HS-5 (cell line): ENCODE measurements around the gene BLZF1.
A peak's percentile ranks its signal among the peaks of the same experiment; 100 is the strongest.
"Not testable (repeated sequence)": the region's sequence is repeated elsewhere in the genome, so short reads cannot be mapped to it uniquely, and the experiment has no call there.

Experiments used
- DNase-seq: peaks from one replicate; pipeline ENCODE4 v3.0.0-alpha.2; 2012; ENCODE audit warnings: low read depth

BLZF1 gene, protein sequence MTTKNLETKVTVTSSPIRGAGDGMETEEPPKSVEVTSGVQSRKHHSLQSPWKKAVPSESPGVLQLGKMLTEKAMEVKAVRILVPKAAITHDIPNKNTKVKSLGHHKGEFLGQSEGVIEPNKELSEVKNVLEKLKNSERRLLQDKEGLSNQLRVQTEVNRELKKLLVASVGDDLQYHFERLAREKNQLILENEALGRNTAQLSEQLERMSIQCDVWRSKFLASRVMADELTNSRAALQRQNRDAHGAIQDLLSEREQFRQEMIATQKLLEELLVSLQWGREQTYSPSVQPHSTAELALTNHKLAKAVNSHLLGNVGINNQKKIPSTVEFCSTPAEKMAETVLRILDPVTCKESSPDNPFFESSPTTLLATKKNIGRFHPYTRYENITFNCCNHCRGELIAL

DNA sequence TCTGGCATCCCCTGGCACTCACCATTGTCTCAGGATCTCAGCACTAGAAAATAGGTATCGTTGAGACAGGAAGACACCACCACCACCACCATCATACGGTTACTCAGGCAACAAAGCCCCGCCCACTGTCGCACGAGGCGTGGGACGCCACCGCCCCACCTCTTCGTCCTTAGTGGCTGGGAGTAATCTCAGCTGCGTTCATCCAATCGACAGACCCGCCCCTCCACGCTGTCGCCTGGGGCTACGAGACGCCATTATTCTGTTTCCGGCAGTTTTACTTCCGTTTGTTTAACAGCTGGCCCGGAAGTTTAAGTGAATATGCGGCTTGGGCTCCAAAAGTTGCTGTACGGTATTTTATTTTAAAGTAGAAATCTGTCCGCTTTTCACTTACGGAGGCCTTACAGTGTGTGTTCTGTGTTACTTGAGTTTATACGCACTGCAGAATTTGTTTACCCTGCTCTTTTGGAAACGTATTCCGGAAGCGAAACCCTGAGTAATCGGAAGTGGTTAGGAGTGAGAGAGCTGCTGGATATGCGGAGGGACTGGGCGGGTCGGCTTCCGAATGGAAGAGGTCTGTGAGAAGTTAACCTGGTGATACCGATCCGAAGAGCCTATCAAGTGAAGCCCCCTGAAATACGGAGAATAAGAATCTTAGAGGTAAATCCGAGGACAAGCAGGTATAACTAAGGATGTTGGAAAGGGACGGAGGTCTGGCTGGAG lies at the start of gene BLZF1, which contains the start of gene NME7:
BLZF1 (plus strand) TSS at position 510 of the 720 bp plus-strand sequence. CDS start 1,328 bp downstream, outside the sequence.
NME7 (minus strand) TSS at position 112 of the 720 bp plus-strand sequence; CDS start at position 25, 87 bp downstream.
- DNase-seq: peak; percentile 93

- DNase-seq: no peak
Observed at GRCh38 chr1:169318536-169319244, 49.3 kb upstream of the BLZF1 start.

GRCh38 chr1:169321539-169321938 lies 46.5 kb upstream of the BLZF1 start:
- DNase-seq: peak; percentile 43

- DNase-seq: no peak
Observed at GRCh38 chr1:169322138-169322537, 45.9 kb upstream of the BLZF1 start.

- no peak for DNase-seq
Observed at GRCh38 chr1:169325117-169325516, 42.9 kb upstream of the BLZF1 start.

DNA sequence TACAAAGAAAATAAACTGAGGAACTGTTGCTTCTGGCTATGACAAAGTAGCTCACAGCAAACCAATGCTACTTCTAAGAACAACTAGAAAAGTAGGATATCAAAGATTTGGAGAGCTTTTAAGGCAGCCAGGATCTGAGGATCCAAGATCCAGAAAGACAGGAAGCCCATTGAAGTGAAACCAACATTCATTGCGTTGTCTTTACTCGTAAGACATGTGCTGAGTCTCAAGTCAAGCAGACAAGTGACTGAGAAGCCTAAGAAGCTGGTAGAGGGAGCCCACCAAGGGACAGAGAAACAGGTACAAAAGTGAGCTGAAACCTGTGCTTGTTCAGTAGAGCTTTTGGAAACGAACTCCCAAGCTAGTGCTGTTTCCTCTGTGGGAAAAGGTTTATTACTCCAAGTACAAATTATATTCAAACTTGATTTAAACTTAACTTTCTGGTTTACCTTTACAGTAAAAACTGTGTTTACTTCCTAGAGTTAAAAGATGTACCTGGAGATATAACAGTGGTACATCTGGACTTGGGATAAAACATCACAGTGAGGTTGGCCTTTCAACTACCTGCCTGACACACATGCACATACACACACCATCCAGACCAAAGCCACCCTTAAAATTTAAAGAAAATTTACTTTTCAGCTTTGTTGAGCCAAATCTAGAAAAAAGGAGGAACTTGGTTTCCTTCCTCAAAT lies 41.6 kb upstream of the BLZF1 start:
- no peak for DNase-seq

- DNase-seq: no peak
Observed at GRCh38 chr1:169326956-169327268, 41.1 kb upstream of the BLZF1 start.

DNA sequence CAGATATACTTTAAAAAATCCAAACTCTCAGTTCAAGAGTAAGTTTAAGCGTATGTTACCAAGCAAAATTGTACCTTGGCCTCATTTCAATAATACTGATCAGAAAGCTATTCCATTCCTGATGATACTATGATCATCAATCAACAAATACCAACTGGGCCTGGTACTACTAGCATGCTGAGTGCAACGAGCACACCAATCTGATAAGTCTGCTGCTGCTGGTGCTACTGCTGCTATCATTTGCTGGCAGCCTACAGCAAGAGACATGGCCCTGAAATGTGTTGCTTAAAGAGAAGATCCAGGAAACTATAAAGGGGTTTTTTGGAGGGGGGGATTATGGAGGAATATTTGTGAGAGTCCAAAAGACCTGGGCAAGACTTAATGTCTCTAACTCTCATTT lies 40.1 kb upstream of the BLZF1 start:
- no peak for DNase-seq

DNA sequence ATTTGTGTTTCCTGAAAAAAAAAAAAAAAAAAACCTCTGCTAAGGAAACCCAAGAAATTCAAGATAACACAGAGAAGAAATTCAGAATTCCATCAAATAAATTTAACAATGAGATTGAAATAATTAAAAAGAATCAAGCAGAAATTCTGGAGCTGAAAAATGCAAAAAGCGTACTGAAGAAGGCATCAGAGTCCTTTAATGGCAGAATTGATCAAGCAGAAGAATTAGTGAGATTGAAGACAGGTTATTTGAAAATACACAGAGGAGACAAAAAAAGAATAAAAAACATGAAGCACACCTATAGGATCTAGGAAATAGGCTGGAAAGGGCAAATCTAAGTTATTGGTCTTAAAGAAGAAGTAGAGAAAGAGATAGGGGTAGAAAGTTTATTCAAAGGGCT lies 38.6 kb upstream of the BLZF1 start:
- no peak for DNase-seq

DNA sequence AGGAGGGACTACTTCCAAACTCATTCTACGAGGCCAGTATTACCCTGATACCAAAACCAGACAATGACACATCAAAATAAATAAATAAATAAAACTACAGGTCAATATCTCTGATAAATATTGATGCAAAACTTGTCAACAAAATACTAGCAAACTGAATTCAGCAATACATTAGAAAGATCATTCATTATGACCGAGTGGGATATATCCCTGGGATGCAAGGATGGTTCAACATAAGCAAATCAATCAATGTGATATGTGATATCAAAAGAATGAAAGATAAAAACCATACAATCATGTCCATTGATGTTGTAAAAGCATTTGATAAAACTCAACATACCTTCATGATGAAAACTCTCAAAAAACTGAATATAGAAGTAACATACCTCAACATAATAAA lies 37.1 kb upstream of the BLZF1 start:
- no peak for DNase-seq

DNA sequence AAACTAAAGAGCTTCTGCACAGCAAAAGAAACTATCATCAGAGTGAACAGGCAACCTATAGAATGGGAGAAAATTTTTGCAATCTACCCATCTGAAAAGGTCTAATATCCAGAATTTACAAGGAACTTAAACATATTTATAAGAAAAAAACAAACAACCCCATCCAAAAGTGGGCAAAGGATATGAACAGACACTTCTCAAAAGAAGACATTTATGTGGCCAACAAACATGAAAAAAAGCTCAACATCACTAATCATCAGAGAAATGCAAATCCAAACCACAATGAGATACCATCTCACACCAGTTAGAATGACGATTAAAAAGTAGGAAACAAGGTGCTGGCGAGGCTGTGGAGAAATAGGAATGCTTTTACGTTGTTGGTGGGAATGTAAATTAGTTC lies 33.3 kb upstream of the BLZF1 start:
- not testable (repeated sequence) for DNase-seq

DNA sequence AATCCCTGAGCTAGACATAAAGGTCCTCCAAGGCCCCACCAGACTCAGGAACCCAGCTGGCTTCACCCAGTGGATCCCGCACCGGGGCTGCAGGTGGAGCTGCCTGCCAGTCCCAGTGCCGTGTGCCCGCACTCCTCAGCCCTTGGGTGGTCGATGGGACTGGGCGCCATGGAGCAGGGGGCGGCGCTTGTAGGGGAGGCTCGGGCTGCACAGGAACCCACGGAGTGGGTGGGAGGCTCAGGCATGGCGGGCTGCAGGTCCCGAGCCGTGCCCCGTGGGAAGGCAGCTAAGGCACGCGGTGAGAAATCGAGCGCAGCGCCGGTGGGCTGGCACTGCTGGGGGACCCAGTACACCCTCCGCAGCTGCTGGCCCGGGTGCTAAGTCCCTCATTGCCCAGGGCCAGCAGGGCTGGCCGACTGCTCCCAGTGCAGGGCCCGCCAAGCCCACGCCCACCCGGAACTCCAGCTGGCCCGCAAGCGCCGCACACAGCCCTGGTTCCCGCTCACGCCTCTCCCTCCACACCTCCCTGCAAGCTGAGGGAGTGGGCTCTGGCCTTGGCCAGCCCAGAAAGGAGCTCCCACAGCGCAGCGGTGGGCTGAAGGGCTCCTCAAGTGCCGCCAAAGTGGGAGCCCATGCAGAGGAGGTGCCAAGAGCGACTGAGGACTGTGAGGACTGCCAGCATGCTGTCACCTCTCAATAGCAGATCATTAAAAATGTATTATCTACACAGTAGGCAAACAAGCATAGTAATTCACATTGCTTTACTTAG lies 30.9 kb upstream of the BLZF1 start:
- not testable (repeated sequence) for DNase-seq

GRCh38 chr1:169338617-169339016 lies 29.4 kb upstream of the BLZF1 start:
- DNase-seq: no peak

DNA sequence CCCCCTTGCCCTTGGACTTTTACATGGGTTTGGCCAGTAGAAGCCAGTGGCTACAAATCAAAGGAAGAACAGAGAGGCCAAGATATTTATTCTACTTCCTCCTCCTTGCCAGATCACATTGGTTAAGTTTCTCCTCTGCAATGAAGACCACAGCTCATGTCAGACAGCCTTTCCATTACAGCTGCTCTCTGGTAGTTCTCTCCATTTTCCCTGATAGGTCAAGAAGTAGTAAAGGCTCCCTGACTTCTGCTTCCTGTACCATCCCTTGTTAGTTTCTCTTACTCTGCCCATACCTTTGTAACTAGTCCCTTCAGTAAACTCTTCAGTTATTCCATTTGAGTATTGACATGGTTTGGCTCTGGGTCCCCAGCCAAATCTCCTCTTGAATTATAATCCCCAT lies 28.2 kb upstream of the BLZF1 start:
- no peak for DNase-seq

DNA sequence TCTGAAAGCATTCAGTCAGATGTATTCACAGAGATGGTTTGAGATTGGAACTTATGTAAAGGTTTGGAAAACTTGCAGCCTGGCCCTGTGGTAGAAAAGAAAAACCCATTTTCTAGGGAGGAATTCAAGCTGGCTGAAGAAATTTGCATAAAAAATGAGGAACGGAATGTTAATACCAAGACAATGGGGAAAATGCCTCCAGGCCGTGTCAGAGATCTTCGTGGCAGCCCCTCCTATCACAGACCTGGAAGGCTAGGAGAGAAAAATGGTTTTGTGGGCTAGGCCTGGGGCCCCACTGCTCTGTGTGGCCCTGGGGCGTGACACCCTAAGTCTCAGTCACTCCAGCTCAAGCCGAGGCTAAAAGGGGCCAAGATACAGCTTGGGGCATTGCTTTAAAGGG lies 27.1 kb upstream of the BLZF1 start:
- DNase-seq: no peak

DNA sequence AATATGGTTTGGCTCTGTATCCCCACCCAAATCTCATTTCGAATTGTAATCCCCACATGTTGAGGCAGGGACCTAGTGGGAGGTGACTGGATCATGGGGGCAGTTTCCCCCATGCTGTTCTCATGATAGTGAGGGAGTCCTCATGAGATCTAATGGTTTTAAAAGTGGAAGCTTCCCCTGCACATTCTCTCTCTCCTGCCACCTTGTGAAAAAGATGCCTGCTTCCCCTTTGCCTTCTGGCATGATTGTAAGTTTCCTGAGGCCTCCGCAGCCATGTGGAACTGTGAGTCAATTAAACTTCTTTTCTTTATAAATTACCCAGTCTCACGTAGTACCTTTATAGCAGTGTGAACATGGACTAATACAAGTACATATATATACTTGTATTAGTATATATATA lies 25.9 kb upstream of the BLZF1 start:
- DNase-seq: not testable (repeated sequence)

DNA sequence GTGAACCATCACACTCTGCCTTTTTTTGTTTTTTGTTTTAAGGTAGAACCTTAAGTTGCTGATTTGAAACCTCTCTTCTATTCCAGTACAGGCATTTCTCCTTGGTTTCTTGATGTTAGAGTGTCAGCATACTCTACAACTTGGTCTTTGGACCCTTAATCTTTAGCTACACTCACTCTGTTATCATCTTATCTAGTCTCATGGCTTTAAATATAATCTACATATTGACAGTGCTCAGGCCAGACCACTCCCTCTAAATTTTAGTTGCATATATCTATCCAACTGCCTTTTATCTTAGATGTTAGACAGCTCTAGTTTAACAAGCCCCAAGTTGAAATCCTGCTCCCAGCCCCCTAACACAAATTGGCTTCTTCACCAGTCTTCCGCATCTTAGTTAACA lies 22.5 kb upstream of the BLZF1 start:
- DNase-seq: no peak

- DNase-seq: no peak
Observed at GRCh38 chr1:169346036-169346589, 21.9 kb upstream of the BLZF1 start.

GRCh38 chr1:169347688-169348382 lies 20.2 kb upstream of the BLZF1 start:
- no peak for DNase-seq

GRCh38 chr1:169348383-169349036 lies 19.5 kb upstream of the BLZF1 start:
- DNase-seq: no peak
